ENCODE results near the gene OR6C70.

Gene OR6C70

DNA sequence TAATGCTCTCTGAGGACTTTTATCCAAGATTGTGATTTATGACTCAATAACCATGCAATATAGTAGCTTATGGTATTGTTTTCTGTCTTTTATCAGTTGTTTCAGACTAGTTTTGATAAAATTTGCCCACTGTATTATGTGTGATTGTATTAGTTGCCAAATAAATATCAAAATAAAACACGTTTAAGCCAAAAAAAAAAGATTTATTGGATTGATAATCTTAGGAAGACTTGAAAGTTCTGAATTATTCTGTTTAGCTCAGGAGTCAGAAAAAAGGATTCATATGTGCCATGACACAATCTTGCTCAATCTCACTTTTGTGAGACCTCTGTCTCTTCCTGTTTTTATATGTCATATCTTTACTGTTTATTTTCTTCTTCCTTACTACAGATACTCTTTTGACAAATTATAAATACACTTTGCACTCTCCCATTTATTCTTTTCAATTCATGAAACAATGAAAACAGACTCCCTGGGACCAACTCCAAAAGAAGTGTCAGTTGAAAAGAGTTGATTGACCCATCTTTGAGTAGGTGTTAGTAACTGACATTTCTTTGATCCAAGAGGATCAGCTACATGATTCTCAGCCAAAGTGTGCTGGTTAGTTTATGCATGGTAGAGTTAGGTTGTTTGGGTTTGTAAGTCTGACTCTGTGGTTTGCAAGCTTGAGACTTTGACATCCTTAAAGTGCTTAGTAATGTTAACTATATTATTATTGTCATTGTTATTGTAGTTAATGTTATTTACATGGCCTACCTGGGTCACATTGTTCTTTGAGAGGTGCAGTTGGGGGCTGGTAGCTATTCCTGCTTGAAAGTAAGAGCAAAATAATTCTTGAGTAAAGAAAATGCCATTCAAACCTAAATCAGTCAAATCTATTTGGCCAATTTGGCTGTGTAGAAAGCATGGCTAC, 41.4 kb downstream of the OR6C70 start:
- Histone ChIP-seq H3K4me2 (no peak overlapping the region), H3K4me3 (no peak overlapping the region), H3K27ac (no peak overlapping the region), H3K9me3 (replicated peaks in 1 of 11) (no peaks in the 10 kb centered on the region), H3K4me1 (peaks cover 0 to 7% (median 0%) of the 10 kb centered on the region in 10 experiments; a peak in 2 of 20 replicates), H3K36me3 (no peaks in the 10 kb centered on the region), H3K27me3 (no peaks in the 10 kb centered on the region), H3K9ac (no peak overlapping the region), H4K20me1 (no peaks in the 10 kb centered on the region)
- TF ChIP-seq Cebpa-rat (IDR thresholded peaks at IDR 0.05): no peak

DNA sequence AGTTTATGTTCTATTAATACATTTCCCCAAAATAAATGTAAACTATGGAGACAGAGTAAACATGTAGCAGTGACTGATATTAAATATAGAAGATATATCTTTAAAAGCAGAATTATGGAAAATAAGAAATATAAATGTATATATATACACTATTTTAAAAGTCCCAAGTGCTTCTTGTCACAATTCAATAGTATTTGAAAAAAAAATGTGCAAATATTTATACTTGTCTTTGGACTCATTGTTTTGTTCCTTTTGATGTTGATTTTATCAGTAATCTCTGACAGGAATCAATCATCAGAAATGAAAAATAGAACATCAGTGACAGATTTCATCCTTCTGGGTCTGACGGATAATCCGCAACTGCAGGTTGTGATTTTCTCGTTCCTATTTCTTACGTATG, 44.0 kb downstream of the OR6C70 start, which contains the start of gene OR6C76:
TSS of gene OR6C76 (plus strand) at position 301 of the 400 bp plus-strand sequence. CDS start at position 301, 0 bp downstream.
- TF ChIP-seq Cebpa-rat (IDR thresholded peaks at IDR 0.05): no peak
- no peak within 1 kb of the TSS for H3K9ac ChIP-seq
- H4K20me1 ChIP-seq: no peaks in the 10 kb centered on the region
- no peak within 1 kb of the TSS for H3K4me2 ChIP-seq
- no peak within 1 kb of the TSS for H3K27ac ChIP-seq
- H3K36me3 ChIP-seq: no peaks in the 10 kb centered on the region
- H3K4me1 ChIP-seq: peaks cover 0 to 7% (median 0%) of the 10 kb centered on the region in 10 experiments; a peak in 2 of 20 replicates
- H3K27me3 ChIP-seq: no peaks in the 10 kb centered on the region
- H3K4me3 ChIP-seq: no peak within 1 kb of the TSS
- no peaks in the 10 kb centered on the region for H3K9me3 ChIP-seq (replicated peaks in 1 of 11)

DNA sequence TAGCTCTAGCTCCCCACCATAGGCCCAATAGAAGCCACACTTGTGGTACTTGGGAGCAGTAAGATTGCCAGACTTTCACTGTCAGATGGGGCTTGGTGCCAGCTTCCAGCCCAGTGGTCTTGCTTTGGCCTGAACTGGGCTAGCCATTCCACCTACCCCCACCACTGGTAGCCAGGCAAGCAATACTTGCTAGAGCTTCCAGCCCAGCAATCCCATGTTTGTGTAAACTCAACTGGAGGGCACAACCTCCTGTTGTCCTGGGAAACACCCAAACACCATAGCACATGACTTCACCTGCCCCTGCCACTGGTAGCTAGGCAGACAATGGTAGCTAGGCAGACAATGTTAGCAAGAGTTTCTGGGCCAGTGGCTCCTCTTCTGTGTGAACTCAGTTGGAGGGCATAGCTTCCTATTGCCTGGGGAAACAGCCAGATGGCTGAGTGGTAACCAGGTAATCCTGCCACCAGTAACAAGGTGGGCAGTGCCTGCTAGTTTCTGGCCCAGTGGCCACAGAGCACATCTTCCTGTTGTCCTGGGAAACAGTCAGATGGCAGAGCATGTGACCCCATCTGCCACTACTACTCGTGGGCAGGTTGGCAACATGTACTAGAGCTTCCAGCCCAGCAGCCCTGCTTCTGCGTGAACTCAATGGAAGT, 49.5 kb downstream of the OR6C70 start:
- H3K27ac ChIP-seq: no peak overlapping the region
- peaks cover 3 to 16% (median 10%) of the 10 kb centered on the region in 11 experiments for H3K27me3 ChIP-seq
- no peaks in the 10 kb centered on the region for H4K20me1 ChIP-seq
- no peaks in the 10 kb centered on the region for H3K9me3 ChIP-seq (replicated peaks in 1 of 11)
- no peak overlapping the region for H3K4me2 ChIP-seq
- no peaks in the 10 kb centered on the region for H3K36me3 ChIP-seq
- no peak overlapping the region for H3K4me3 ChIP-seq
- no peaks in the 10 kb centered on the region for H3K4me1 ChIP-seq
- TF ChIP-seq Cebpa-rat (IDR thresholded peaks at IDR 0.05): no peak
- H3K9ac ChIP-seq: no peak overlapping the region
